ENCODE results near the gene ZBTB7C. TPM values are rescaled to one million over a fixed set of nuclear protein-coding genes. Genes with fewer than 3 reads are reported as not detected.

ZBTB7C gene
- total RNA-seq, 4 donors from 2014 or later = 38.2 to 92.3 (median 52.4) TPM

GRCh38 chr18:48021273-48021914, 387.8 kb downstream of the ZBTB7C start:
- Histone ChIP-seq H3K4me1 (peaks cover 13 to 66% (median 26%) of the 10 kb centered on the region in 3 donors), H3K27me3 (peaks cover 0 to 19% (median 0%) of the 10 kb centered on the region in 4 donors), H3K36me3 (peaks cover 0 to 12% (median 0%) of the 10 kb centered on the region in 3 donors), H3K27ac (no peak overlapping the region), H3K4me3 (no peak overlapping the region), H3K9me3 (no peaks in the 10 kb centered on the region)
- TF ChIP-seq POLR2A (IDR thresholded peaks at IDR 0.05) = no peak
- TF ChIP-seq, protein P1, sequence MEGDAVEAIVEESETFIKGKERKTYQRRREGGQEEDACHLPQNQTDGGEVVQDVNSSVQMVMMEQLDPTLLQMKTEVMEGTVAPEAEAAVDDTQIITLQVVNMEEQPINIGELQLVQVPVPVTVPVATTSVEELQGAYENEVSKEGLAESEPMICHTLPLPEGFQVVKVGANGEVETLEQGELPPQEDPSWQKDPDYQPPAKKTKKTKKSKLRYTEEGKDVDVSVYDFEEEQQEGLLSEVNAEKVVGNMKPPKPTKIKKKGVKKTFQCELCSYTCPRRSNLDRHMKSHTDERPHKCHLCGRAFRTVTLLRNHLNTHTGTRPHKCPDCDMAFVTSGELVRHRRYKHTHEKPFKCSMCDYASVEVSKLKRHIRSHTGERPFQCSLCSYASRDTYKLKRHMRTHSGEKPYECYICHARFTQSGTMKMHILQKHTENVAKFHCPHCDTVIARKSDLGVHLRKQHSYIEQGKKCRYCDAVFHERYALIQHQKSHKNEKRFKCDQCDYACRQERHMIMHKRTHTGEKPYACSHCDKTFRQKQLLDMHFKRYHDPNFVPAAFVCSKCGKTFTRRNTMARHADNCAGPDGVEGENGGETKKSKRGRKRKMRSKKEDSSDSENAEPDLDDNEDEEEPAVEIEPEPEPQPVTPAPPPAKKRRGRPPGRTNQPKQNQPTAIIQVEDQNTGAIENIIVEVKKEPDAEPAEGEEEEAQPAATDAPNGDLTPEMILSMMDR (IDR thresholded peaks at IDR 0.05) = no peak
- no peak for DNase-seq
- intact Hi-C loops (cut with DNase I) = loop anchor here (5.0 kb wide), 1 partner anchor 249 kb away; no protein-coding TSS in a partner anchor
- WGBS, 2 donors = 43 to 50% methylated on average over 4 to 5 of the region's 5 CpGs

DNA sequence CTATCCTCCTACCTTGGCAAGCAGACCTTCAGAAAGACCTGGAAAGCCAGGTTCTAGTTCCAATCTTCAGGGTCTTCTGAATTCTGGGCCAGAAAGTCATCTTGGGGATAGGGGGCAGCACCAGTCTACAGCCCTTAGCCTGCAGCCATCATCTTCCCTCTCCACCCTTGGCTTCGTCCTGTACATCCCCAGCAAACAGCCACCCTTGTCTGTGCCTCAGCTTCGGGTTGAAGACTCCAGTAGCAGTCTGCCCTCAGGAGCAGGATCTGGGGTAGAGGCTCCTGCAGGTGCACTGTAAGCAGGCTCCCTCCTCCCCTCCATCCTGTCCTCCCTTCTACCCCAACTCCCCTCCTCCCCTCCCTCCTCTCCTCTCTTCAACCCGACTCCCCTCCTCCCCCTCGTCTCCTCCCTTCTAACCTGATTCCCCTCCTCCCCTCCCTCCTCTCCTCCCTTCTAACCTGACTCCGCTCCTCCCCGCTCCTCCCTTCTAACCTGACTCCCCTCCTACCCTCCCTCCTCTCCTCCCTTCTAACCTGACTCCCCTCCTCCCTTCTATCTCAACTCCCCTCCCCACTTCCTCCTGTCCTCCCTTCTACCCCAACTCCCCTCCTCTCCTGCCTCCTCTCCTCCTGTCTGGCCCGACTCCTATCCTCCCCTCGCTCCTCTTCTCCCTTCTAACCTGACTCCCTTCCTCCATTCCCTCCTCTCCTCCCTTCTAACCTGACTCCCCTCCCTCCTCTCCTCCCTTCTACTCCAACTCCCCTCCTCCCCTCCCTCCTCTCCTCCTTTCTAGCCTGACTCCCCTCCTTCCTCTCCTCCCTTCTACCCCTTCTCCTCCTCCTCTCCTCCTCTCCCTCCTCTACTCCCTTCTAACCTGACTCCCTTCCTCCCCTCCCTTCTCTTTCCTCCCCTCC, 388.6 kb downstream of the ZBTB7C start:
- Histone ChIP-seq H3K9me3 (no peaks in the 10 kb centered on the region), H3K27me3 (peaks cover 0 to 19% (median 0%) of the 10 kb centered on the region in 4 donors), H3K4me1 (peaks cover 13 to 59% (median 26%) of the 10 kb centered on the region in 3 donors), H3K36me3 (peaks cover 0 to 4% (median 0%) of the 10 kb centered on the region in 3 donors), H3K4me3 (no peak overlapping the region), H3K27ac (no peak overlapping the region)
- intact Hi-C loops (cut with DNase I) = loop anchor here (5.0 kb wide), 1 partner anchor 248 kb away; no protein-coding TSS in a partner anchor
- TF ChIP-seq POLR2A (IDR thresholded peaks at IDR 0.05) = no peak
- TF ChIP-seq, protein P1 (IDR thresholded peaks at IDR 0.05) = no peak
- WGBS, 2 donors = 68 to 78% methylated on average over 8 of the region's 8 CpGs
- DNase-seq = no peak

- Histone ChIP-seq H3K27me3 (peaks cover 0 to 19% (median 0%) of the 10 kb centered on the region in 4 donors), H3K36me3 (no peaks in the 10 kb centered on the region), H3K4me1 (peaks cover 13 to 51% (median 26%) of the 10 kb centered on the region in 3 donors), H3K4me3 (no peak overlapping the region), H3K27ac (no peak overlapping the region), H3K9me3 (no peaks in the 10 kb centered on the region)
- intact Hi-C loops (cut with DNase I) = loop anchor here (5.0 kb wide), 1 partner anchor 247 kb away; no protein-coding TSS in a partner anchor
- no peak for DNase-seq
- TF ChIP-seq, protein P1 (IDR thresholded peaks at IDR 0.05) = no peak
- no peak for TF ChIP-seq POLR2A (IDR thresholded peaks at IDR 0.05)
- 70 to 72% methylated on average over 5 of the region's 6 CpGs for WGBS, 2 donors
These were observed 389.4 kb downstream of the ZBTB7C start for GRCh38 chr18:48019557-48020325.

DNA sequence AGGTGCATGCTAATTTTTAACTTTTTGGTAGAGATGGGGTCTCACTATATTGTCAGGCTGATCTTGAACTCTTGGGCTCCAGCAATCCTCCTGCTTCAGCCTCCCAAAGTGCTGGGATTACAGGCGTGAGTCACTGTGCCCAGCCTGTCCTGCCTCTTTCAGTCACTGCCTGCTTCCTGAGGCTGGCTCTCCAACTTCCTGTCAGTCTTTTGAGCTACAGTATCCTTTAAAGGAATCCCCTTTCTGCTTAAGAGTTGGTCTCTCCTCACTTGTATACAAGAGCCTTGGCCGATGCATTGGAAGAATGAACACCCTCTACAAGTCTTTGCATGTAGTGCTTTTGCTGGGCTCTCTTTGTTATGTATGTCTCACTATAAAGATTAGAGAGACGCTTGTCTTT, 390.3 kb downstream of the ZBTB7C start:
- no peak overlapping the region for H3K4me3 ChIP-seq
- no peak for DNase-seq
- peaks cover 0 to 23% (median 0%) of the 10 kb centered on the region in 4 donors for H3K27me3 ChIP-seq
- intact Hi-C loops (cut with DNase I) = no loop called here
- H3K9me3 ChIP-seq = no peaks in the 10 kb centered on the region
- H3K4me1 ChIP-seq = peaks cover 6 to 42% (median 19%) of the 10 kb centered on the region in 3 donors
- no peaks in the 10 kb centered on the region for H3K36me3 ChIP-seq
- H3K27ac ChIP-seq = no peak overlapping the region
- 29 to 33% methylated on average over 3 of the region's 3 CpGs for WGBS, 2 donors
- TF ChIP-seq, protein P1 (IDR thresholded peaks at IDR 0.05) = no peak
- TF ChIP-seq POLR2A (IDR thresholded peaks at IDR 0.05) = no peak

All from esophagus squamous epithelium (tissue), 5 donors.